HG02571 (cell line): ENCODE data around the gene MACF1.
"Not testable (repeated sequence)": the region's sequence is repeated elsewhere in the genome, so short reads cannot be mapped to it uniquely, and the experiment has no call there.

Experiments used
- ATAC-seq: cut with Tn5 transposase; IDR thresholded peaks from one replicate; pipeline ENCODE4 v1.9.1; 2021; ENCODE audit warnings: mild to moderate bottlenecking, moderate library complexity; ENCODE audit not compliant: unreplicated experiment

Gene MACF1, protein sequence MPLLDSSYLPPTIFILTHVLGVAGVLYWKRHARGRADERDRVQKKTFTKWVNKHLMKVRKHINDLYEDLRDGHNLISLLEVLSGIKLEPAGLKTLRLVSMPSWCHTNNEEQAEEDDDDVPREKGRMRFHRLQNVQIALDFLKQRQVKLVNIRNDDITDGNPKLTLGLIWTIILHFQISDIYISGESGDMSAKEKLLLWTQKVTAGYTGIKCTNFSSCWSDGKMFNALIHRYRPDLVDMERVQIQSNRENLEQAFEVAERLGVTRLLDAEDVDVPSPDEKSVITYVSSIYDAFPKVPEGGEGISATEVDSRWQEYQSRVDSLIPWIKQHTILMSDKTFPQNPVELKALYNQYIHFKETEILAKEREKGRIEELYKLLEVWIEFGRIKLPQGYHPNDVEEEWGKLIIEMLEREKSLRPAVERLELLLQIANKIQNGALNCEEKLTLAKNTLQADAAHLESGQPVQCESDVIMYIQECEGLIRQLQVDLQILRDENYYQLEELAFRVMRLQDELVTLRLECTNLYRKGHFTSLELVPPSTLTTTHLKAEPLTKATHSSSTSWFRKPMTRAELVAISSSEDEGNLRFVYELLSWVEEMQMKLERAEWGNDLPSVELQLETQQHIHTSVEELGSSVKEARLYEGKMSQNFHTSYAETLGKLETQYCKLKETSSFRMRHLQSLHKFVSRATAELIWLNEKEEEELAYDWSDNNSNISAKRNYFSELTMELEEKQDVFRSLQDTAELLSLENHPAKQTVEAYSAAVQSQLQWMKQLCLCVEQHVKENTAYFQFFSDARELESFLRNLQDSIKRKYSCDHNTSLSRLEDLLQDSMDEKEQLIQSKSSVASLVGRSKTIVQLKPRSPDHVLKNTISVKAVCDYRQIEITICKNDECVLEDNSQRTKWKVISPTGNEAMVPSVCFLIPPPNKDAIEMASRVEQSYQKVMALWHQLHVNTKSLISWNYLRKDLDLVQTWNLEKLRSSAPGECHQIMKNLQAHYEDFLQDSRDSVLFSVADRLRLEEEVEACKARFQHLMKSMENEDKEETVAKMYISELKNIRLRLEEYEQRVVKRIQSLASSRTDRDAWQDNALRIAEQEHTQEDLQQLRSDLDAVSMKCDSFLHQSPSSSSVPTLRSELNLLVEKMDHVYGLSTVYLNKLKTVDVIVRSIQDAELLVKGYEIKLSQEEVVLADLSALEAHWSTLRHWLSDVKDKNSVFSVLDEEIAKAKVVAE (N-terminal part only)

GRCh38 chr1:39204441-39205081 is at the start of gene MACF1:
Gene MACF1 (plus strand): TSS chr1:39204695. CDS start chr1:39205023, 328 bp downstream.
- ATAC-seq, result no peak

DNA sequence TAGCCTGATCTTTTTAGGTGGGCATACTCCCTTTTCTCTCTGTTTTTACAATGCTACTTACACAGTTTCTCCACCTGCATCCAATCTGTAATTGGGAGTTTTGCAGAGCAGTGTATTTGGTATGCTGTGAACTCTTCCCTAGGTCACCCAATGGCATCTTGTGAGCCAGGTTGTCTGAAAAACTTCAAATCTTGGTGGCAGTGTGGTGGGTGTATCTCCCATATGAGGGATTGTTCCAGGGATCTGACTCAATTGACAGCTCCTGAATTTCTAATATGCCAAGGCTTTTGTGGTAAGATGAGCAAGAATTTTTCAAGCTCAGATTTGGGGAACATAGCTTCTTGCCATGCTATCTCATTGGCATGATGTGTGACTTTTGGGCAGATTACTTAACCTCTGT is 47.2 kb upstream of the MACF1 start:
- ATAC-seq, result no peak

- no peak for ATAC-seq
These were observed 46.0 kb upstream of the MACF1 start for GRCh38 chr1:39158327-39159086.

DNA sequence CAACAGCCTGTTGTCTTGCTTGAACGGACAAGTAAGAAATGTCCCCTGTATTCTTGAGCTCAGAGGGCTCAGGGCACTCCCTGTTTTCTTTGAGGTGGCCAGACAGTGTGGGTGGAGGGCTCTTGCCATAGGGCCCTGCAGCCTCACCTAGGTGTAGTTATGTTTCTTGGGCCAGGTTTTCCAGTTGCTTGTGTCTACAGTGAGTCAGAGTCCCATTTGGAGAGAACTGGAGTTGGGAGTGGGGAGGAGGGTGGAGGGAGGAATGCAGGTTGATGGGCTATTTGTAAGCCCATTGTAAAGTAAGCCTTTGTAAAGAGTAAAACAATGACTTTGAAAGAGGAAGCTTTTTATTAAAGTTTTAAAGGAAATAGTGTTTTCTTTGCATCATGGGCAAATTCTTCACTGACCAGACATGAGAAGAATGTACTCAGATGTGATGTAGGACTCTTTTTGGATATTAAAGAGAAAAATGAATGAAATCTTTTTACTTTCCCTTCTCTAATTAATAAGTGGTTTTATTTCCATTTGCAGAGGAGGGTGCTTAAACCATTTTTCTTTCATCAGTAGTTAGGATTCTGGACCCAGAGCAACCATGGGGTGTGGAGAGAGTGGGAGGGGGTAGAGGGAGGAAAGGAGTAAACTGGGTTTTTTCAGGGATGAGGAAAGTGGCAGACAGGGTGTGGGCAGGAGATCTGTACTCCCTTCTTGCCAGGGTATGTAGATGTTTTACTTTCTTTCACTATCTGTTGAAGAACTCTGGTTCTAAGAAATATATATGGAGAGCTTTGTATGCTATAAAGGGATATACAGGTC is 45.1 kb upstream of the MACF1 start:
- no peak for ATAC-seq

GRCh38 chr1:39160703-39161102 is 43.8 kb upstream of the MACF1 start:
- ATAC-seq, result no peak

DNA sequence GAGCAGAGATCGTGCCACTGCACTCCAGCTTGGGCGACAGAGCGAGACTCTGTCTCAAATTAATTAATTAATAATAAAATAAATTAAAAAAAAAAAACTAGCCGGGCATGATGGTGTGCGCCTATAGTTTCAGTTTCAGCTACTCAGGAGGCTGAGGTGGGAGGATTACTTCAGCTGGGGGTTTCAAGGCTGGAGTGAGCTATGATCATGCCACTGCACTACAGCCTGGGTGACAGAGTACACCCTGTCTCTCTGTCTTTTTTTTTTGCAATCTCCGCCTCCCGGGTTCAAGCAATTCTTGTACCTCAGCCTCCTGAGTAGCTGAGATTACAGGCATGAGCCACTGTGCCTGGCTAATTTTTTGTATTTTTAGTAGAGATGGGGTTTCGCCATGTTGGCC is 42.7 kb upstream of the MACF1 start:
- ATAC-seq, result not testable (repeated sequence)

DNA sequence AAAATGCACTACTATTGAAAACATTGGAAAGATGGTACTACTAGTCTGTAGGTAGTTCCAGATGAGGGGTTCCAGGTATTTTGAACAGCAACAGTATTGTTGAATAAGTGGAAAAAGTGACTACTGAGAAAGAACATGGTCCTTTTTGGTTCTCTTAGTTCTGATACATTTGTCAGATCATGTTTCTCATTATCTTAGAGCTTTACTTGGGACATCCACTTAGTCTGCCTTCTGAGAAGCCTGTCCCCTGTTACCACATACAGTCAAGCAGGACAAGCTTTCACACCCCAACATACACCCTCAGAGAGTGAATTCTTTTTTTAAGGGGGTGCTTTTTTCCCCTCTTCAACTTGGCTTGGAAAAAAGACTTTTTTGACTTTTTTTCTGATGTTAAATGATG is 41.0 kb upstream of the MACF1 start:
- ATAC-seq, result no peak

- ATAC-seq, result no peak
These were observed 40.2 kb upstream of the MACF1 start for GRCh38 chr1:39164256-39164655.

- ATAC-seq, result no peak
These were observed 39.4 kb upstream of the MACF1 start for GRCh38 chr1:39165049-39165448.

- no peak for ATAC-seq
These were observed 39.0 kb upstream of the MACF1 start for GRCh38 chr1:39165488-39165887.

GRCh38 chr1:39167632-39168209 is 36.8 kb upstream of the MACF1 start:
- ATAC-seq, result no peak

DNA sequence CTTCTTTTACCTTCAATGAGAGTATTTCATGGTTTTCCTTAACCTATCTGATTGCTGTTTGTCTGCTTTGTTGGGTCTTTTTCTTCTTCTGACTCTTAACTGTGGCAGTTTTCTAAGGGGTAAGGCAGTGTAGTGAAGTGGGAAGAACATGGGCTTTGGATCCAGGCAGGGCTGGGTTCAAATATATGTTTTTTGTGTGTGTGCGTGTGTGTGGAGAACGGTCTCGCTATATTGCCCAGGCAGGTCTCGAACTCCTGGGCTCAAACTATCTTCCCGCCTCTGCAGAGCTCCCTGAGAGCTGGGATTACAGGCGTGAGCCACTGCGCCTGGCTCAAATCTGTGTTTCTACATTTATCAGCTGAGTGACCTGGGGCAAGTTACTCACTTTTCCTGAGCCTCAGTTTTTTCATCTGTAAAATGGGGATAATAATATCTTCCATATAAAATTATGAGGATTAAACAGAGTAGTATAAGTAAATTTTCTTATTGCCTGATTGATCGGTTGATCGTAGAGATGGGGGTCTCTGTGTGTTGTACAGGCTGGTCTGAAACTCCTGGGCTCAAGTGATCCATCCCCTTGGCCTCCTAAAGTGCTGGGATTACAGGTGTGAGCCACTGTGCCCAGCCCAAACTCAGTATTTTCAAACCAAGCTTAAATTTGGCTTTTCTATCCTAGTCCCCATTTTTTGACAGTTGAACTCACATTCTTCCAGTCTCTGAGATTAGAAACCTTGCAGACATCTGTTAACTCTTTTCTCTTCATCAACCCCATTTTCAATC is 36.0 kb upstream of the MACF1 start:
- ATAC-seq, result no peak

DNA sequence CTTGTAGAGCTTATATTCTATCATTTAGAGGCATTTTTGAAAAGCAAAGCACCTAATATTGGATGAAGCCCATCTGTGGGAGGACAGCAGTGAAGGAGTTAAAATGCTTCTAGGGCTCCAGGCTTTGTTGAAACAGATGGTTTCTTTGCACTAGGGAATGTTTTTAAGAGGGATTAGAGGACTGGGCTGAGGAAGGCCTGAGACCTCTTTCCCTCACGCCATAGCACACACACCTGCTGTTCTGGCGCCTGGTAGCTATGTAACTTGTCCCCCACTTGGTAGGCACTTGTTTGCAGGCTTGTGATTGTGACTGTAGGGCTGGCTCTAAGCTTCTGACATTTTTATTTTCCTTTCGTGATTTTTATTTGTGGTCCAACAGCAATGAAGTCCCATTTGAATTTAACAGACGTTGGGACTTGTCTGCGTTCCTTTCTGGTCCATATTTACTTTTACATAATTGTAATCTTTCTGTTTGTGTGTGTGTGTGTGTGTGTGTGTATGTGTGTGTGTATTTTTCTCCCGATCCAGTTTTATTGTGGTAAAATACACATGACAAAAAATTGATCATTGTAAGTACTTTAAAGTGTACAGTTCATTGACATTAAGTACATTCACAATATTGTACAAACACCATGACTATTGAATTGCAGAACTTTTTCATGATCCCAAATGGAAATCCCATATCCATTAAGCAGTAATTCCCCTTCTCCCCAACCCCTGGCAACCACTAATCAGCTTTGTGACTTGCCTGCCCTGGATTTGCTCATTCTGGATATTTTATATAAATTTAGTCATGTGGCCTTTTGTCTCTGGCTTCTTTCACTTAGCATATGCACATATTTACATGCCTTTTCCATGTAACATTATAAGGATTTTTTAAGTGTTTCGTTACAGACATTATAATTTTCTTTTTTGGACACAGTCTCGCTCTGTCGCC is 33.5 kb upstream of the MACF1 start:
- no peak for ATAC-seq

GRCh38 chr1:39173119-39173994 is 31.1 kb upstream of the MACF1 start:
- no peak for ATAC-seq

- no peak for ATAC-seq
These were observed 30.5 kb upstream of the MACF1 start for GRCh38 chr1:39173995-39174380.
